Suppressor macrophage (primary cell): ENCODE data around the gene TP53I11.

Experiments
- DNase-seq, 4 experiments: peaks; one replicate each; pipeline ENCODE4 v3.0.0-alpha.2; 2020 to 2022

TP53I11 gene

DNA sequence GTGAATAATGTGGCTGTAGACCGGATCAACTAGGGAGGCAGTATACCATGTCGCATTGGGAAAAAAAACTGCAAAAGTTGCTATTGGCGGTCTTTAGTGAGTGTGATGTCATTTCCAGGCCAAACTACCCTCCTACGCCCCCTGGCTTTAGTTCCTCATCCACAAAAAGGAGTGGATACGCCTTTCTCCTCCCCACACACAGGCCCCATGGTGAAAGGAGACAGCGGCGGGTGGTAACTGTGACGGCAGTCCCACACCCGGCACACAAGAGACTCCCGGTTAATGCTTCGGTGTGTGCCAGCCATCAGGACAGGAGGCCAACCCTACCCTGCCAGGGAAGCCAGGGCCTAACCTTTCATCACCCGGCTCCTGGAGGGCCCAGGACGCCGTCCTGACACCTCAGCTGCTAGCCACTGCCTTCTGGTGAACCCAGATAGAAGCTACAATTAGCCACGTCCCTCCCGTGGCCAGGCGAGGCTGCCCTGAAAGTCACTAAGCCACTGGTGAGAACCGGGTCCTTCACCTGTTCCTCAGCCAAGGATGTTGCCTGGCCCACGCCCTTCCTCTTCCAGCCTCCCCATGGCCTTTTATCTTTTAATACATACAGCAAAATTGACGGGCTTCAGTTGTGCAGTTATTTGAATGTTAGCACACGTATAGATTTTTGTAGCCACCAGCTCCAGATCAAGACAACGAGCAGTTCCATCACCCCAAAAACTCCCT, 10.8 kb downstream of the TP53I11 start:
- DNase-seq, result peak; percentile 79 to 90 (median 86)

DNA sequence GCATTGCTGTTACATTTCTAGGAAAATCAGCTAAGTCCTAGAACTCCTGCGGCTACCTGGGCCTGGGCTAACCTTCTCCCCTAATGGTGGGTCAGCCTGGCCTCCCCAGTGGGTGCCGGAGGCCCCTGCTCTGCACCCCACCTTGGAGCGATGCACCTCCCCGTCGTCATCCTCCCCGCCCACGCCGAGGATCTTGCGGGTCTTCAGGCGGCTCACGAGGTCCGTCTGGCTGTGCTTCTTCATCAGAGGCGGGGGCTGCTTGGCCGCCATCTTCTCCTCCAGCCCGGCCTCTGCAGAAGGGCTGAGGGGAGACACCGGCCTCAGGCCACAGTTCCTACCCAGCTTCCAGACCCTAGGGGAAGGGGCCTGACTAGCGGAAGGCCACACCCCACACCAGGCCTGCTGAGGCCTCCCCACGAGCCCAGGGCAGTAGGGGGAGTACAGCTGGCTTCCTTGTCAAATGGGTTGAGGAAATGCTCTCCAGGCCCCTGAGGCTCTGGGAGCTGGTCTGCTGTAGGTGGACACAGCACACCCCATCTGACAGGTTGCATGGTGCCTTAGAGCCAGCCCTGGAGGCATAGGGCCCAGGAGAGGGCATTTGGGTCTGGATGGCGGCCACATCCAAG, 12.5 kb downstream of the TP53I11 start:
- DNase-seq, result no peak

DNA sequence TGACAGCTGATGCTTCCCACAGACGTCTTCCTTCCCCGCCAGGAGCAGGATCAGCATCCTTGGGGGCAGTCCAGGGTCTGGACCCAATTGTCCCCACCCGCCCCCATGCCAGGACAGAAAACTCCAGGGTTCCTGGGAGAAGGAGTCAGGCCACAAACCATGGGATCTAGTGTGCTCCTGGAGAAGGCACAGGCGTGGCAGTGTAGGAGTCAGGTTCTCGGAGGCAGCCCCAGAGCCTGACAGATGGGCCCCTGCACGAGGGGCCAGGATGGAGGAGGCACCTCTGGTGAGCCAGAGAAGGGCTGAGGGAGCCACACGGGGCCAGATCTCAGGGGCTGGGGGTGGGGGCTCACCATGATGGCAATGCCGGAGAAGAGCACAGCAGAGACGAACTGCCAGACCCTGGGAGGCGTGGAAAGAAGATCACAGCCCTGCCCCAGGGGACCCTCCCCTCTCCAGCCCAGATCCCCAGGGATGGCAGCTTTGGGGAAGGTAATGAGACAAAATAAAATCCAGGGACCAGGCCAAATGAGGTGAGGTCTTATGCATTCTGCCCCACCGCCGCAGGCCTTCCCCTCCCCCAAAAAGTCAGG, 13.6 kb downstream of the TP53I11 start:
- no peak for DNase-seq

DNA sequence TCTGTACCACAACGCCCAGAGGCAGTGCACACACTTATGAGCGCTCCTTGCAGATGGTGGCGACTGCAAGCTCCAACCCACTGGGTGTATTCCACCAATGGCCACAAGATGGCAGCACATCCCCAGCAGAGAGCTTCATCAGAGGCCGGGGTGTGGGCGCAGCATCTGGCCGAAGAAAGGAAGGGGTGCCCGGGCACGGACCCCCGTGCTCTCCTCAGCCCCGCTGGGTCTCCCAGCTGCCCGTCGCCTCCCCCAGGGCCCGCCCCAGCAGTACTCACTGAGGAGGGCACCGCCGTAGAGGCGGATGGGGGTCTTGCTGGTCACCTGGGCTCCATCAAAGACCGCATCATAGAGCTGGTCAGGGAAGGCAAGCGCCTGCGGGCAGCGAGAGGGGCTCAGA, 14.2 kb downstream of the TP53I11 start:
- DNase-seq, result peak; percentile 85 to 92 (median 90)

DNA sequence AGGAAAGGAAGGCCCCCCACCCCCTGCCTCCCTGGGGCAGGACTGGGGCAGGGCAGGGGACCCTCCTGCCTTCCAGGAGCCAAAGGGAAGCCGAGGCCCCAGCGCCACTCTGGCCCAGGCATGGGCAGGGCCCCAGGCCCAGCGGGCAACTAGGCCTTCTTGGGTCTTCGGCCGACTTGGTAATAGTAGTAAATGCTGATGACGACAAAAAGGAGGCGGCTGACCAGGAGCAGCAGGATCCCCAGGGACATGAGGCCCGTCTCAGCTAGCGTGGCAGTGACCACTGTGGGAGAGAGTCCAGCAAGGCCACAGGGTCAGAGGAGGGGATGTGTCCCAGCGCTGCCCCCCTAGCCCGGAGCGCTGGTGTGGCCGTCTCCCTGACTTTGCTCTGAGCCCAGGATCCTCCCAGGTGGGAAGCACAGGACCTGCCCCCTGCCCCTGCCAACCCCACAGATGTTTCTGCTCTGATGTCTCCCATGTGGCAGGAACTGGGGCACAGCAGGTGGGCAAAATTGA, 15.9 kb downstream of the TP53I11 start:
- no peak for DNase-seq

DNA sequence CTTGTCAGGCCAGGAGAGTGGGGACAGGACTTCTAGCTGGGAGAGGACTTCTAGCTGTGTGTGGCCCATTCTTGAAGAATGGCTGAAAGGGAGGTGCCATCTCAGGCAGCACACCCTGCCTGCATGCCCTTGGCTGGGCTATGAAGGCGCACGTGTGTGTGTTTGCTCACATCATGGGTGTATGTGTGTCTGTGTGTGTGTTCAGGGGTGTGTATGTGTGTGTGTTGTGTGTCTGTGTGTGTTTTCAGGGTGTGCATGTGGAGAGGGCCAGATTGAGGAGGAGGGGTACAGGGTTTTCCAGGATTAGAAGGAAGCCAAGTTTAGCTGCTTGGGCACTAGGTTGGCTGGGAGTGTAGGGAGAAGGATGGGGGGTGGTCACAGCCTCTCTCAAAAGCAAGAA, 16.6 kb downstream of the TP53I11 start:
- DNase-seq, result no peak

DNA sequence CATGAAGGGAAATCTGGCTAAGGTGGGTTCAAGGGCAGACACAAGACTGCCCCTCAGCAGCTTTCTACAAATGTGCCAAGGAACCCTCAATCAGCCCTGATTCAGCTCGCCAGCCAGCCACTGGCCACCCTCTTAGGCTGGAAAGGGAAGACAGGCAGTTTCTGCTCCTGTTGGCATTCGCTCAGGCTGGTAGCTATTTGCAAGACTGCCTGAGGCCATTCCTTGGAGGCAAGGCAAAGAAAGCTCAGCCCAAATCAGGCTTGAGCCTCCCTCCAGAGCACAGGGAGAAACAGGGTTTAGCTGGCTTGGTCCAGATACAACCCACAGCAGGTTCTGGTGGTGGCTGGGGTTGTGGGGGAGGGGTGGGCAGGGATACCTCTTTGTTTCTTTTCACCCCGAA, 19.2 kb downstream of the TP53I11 start:
- no peak for DNase-seq

DNA sequence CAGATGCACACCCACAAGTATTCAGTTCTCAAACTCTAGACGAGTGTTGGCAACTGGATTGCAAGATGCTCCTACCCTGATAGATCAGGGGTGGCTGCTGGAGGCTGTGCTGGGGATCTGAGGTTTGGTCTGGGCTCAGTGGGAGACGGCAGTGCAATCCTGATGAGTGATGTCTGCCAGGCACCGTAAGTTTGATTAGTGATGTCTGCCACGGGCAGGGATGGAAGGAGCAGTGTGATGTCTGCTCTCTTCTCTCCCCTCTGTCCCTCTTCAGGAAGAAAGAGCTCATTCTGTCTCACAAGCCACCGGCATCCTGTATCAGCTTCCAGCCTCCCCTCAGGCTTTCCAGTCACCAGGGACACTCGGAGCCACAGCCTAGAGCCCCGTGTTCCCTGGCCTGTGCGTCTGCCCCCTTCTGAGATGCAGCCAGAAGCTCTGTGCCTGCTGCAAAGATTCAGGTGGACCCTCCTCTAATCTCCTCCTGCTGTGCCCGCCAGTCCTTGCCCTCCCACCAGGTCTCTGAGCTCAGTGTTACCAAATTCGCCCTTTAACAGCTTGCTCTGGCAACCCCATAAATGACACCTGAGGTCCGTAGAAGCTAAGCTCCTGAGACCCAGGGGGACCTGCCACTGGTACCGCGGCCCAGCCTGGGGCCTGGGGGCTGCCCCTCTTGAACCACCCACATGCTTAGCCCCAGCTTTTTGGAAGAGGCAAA, 19.9 kb downstream of the TP53I11 start:
- DNase-seq, result no peak

DNA sequence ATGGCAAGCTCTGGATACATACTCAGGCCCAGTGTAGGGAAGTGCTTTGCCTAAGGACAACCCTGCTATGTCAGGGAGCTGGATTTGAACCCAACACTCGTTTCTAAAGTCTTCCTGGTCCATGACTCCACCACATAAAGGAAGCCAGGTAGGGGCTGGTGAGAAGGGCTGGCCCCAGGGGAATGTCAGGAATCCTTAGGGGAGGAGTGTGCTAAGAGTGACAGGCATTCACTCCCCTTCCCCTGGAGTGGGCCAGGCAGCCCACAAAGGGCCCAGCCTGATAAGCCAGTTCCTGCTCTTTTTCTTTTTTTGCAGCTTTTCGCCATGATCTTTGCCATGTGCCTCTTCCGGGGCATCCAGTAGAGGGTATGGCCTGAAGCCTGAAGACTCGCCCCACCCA, 21.9 kb downstream of the TP53I11 start:
- DNase-seq, result no peak

DNA sequence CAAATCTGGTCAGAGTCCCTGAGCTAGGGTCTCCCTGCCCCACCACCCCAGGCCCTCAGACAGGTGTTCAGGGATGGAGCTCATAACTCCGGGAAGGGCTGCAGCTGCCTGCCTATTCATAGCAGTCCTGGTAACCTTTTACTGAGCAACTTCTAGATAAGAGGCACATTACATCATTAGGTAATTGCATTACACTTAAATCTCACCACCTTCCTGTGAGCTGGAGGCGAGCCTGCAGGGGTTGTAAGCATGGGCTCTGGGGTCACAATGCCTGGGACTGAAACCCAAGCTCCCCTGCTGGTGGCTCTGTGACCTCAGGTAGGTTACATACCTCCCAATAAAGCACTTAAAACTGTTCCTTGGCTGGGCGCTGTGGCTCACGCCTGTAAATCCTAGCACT, 22.5 kb downstream of the TP53I11 start:
- no peak for DNase-seq

DNA sequence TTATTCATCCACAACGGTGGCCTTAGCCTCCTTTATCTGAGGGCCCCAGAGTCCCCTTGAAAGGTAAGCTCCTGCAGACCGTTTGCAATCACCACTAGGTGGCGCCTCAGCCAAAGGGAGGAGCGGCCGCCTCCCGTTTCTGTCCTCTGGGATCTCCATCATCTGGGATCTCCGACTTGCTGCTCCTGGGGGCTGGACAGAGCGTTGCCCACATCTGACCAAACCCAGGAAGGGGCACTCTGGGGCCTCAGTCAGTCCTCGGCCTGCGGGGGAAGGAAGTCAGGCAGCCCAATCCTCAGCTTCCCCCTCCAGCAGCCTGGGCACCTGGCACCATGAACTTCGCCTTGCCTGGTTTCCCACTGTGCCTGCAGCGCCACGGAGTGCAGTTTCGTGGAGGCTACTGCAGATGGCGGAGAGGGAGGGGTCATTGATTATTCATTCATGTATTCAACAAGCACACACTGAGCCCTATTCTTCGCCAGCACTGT, 23.5 kb downstream of the TP53I11 start:
- DNase-seq, result peak; percentile 66 to 87 (median 77)

DNA sequence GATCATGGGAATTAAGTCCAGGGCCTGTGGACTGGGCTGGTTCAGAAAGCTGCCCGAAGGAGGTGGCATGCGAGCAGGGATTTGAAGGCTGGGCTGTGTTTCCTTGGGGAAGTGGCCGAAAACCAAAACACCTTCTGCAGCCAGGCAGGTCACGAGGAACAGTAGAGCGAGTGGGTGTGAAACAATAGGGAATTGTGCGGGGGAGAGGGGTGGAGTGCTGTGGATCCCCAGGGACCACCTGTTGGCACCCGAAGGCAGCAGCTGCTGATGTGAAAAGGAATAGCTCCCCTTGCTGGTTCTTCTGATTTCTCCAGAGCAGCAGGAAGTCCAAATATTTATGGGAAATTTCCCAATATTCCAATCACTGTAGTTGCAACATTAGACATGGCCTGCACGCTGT, 24.6 kb downstream of the TP53I11 start:
- DNase-seq, result no peak

DNA sequence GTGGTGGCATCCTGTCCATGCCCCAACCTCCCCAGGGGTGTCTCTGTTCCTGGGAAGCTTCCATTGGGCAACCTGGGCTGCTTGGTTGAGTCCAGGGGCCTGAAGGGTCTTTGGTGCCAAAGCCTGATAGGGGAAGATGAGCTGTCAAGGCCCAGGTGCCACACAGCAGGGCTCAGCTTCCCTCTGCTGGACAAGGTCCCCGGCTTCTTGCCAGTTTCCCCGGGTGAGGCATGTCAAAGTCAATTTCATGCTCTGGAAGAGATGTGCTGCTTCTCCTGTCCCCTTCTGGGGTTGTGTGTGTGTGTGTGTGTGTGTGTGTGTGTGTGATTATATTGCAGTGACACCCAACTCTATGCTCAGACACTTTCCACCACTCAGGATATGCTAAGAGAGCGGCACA, 26.9 kb downstream of the TP53I11 start:
- no peak for DNase-seq

DNA sequence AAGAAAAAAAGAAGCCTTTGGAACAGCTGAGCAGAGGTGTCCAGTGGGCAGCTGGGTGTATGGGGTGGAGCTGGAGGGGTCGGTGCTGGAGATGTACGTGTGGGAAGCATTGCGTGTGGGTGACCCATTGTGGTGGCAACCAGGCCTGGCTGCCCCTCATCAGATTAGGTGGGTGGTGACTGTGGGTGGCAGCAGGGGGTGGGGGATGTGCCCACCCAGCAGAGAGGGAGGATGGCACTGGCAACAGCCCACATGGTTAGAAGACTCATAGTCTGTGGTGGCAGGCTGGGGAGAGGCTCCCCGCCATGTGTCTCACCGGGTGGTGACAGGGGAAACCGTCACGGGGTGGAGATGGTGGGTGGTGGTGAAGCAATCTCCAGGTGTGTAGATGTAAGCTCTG, 27.6 kb downstream of the TP53I11 start:
- no peak for DNase-seq

DNA sequence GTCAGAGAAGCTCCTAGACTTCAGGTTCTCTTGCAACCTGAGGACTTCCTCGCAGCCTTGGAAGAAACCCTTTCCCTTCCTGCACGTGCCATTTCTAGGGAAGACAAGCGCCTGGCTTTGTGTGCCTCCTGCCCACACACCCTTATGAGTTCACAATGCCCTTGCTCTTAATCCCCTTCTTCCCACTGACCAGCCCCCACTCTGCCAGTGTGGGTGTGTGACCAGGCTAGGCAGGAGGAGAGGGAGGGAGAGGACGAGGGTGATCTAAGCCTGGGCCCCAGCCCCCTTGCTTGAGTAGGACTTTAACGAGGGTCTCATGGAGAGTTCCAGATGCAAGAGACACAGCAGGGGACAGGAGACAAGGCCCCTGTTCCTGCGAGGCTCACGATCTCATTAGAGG, 30.2 kb downstream of the TP53I11 start:
- DNase-seq, result no peak

DNA sequence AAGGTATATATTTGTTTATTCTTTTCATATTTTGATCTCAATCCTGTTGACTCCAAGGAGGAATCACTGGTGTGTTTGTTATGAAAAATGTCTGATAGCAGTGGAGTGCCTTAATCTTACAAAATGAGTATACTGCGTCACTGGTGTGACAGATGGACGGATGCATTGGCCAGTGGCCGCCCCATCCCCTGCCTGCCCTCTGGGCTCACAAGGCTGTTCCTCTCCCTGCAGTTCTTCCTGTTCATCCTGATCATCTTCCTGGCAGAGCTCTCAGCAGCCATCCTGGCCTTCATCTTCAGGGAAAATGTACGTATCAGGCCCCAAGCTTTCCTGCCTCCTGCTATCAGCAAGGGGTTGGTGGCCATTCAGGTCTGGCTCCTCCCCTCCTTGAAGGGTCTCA, 32.9 kb downstream of the TP53I11 start:
- no peak for DNase-seq

DNA sequence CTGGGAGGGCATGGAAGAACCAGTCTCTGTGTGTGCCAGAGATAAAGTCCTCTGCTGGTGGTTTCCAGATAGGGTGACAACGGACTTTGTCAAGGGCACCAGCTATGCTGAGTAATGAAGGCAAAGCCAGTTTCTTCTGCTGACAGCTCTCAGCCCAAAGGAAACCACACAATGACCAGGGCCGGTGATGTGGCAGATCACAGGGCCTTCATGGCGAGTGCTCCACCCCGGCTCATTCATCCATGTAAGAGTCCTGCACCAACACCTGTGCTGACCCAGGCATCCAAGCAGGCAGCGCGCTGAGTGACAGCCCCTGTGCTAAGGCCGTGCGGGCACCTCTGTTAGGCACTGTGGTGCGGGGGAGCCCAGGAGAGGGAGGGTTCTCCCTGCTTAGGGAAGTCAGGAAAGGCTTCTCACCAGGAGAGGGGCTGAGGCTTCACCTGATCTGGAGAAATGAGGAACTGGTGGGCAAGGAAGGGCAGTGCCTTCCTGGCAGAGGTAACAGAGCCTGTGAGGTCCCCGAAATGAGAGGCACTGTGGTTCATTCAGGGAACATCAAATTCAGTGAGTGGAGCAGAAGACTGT, 33.8 kb downstream of the TP53I11 start:
- peak; percentile 49 to 71 (median 66) for DNase-seq

DNA sequence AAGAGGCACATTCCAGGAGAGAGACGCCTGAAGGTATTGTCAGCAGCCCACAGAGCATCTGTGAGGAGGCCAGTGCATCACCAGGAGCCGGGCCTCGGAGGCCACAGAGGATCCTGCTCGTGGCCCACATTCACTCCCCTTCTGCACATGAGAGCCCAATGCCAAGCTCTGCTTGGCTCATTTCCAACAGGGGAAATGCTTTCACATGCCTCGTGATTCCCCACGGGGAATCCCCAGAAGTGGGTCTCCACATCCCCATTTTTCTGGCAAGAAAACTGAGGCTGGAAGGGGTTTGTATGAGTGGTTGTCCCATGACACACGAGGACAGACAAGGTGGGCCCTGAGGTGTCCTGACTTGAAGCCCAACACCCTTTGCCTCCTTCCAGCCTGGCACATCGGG, 34.4 kb downstream of the TP53I11 start:
- peak; percentile 41 to 81 (median 64) for DNase-seq

DNA sequence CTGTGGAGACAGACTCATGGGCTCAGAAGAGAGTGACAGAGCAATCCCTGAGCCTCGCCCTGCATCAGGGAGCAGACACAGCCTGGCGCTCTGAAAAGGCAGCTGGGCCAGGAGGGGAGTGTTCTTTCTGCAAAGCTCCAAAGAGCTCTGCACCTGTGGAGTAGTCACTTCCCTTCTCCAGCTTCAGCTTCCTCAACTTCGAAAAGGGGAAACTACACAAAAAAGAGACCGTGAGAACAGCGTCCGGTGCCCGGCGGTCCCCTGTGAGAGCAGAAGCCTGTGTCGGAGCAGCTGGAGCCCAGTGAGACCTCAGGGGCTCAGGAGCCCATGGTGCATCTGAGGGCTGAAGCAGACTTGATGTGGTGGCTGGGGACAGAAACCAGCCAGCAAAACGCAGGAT, 35.1 kb downstream of the TP53I11 start:
- DNase-seq, result peak; percentile 68 to 84 (median 82)

DNA sequence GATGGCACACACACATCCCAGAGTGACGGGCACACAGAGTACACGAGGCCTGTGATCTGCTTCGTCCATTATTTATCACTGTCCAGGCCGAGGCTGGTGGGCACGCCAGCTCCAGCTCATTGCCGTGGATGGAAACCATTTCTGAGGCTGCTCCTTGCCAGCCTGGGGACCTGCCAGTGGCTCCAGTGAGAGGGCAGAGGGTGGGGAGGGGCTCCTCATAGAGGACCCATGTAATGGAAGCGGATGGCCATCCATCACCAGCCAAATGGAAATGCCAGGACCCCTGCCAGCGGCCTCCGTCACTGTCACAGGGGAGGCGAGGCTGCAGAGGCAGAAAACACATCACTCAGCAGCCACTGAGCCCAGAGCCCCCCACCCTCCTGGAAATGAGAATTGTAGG, 35.7 kb downstream of the TP53I11 start:
- no peak for DNase-seq

DNA sequence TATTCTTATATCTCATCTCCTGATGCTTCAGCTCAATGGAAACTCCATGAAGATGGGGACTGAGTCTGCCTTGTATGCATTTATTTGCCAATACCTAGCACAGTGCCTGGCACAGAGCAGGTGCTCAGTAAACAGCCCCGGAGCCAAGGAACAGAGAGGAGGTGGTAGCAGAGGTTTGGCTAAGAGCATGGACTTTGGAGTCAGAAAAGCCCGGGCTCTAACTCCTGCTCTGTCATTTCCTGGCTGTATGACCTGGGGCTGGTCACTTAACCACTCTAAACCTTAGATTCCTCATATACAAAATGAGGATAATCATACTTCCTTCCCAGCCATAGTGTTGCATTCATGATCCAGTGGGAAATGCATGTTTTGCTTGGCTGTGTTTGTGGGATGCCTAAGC, 36.6 kb downstream of the TP53I11 start:
- DNase-seq, result no peak

DNA sequence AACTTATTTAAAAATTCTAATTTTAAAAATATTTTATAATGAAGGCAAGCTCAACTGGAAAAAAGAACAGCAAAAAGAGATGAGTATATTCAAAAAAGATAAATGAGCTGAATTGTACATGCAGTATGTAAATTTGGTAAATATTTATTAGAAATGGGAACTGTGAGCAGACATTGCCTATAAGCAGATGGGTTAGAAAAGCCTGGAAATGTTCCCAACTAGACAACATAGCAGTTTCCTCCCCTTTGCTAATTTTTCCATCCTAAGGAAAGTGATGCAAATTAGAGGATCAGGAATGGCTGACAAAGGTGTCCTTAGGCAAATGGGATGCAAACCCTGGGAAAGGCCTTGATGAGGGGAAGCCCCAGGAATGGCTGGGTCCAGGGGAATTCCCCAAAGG, 37.2 kb downstream of the TP53I11 start:
- no peak for DNase-seq
